ENCODE results near the gene CRACR2A.

The CRACR2A gene

DNA sequence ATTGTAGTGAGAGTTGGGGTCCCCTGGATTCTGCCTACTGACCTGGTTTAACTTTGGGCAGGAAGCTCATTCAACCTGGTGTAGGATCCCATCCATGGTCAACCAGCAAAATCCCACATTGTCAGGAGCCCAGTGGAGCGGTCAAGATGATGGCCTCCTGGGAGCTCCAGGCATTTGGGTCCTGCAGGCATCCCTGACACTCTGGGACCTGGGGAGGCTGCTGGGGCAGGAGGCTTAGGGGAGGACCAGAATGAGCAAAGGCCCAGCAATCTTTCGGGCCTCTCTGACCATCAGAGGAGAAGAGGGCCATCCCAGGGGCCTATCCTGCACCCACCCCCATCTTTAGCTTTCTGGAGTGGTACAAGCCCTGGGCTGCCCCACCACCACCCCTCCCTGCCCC, 157.9 kb downstream of the CRACR2A start:
- TF ChIP-seq, protein P1, sequence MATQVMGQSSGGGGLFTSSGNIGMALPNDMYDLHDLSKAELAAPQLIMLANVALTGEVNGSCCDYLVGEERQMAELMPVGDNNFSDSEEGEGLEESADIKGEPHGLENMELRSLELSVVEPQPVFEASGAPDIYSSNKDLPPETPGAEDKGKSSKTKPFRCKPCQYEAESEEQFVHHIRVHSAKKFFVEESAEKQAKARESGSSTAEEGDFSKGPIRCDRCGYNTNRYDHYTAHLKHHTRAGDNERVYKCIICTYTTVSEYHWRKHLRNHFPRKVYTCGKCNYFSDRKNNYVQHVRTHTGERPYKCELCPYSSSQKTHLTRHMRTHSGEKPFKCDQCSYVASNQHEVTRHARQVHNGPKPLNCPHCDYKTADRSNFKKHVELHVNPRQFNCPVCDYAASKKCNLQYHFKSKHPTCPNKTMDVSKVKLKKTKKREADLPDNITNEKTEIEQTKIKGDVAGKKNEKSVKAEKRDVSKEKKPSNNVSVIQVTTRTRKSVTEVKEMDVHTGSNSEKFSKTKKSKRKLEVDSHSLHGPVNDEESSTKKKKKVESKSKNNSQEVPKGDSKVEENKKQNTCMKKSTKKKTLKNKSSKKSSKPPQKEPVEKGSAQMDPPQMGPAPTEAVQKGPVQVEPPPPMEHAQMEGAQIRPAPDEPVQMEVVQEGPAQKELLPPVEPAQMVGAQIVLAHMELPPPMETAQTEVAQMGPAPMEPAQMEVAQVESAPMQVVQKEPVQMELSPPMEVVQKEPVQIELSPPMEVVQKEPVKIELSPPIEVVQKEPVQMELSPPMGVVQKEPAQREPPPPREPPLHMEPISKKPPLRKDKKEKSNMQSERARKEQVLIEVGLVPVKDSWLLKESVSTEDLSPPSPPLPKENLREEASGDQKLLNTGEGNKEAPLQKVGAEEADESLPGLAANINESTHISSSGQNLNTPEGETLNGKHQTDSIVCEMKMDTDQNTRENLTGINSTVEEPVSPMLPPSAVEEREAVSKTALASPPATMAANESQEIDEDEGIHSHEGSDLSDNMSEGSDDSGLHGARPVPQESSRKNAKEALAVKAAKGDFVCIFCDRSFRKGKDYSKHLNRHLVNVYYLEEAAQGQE (IDR thresholded peaks at IDR 0.05; ENCODE audit: low read depth), result no peak
- no peak for TF ChIP-seq EGR1 (IDR thresholded peaks at IDR 0.05)
- no peak for TF ChIP-seq EP300 (IDR thresholded peaks at IDR 0.05; ENCODE audit: borderline replicate concordance)
- TF ChIP-seq FOXM1 (IDR thresholded peaks at IDR 0.05; ENCODE audit: borderline replicate concordance, low read depth), result no peak
- TF ChIP-seq YY1 (IDR thresholded peaks at IDR 0.05; ENCODE audit: low read depth), result no peak
- no peak for TF ChIP-seq MAX (IDR thresholded peaks at IDR 0.05)
- no peak for TF ChIP-seq CEBPB (IDR thresholded peaks at IDR 0.05)
- no peak for TF ChIP-seq CREB1 (IDR thresholded peaks at IDR 0.05; ENCODE audit: low read depth)
- TF ChIP-seq ZBTB7A (IDR thresholded peaks at IDR 0.05; ENCODE audit: low read depth), result no peak
- no peak for TF ChIP-seq TCF12 (IDR thresholded peaks at IDR 0.05; ENCODE audit: low read depth)
- TF ChIP-seq NFIC (IDR thresholded peaks at IDR 0.05), result no peak
- no peak for TF ChIP-seq TEAD4 (IDR thresholded peaks at IDR 0.05)
- no peak for TF ChIP-seq TAF1 (IDR thresholded peaks at IDR 0.05; ENCODE audit: low read depth)

DNA sequence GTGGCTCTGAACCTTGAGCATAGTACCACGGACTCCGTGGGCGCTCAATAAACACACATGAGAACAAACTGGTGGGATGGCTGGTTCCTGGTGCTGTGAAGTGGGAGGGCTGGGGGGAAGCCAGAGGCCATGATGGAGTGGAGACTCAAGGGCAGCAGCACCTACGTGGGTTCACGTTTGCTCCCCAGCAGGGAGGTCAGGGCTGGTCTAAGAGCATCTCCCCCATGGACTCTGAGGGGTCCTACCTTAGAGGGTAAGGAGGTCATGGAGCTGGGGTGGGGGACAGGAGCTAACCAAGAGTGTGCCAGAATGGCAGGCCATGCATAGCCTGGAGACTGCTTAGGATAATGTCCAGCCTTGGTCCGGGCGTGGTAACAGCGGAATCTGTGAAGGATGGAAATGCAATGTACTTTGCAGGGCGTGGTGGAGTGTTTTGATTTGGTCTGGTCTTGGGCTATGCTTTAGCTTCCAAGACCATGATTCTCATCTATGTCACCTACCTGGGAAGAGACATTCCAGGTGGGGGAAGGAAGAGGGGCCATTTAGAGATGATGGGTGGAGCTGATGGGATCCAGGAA, 158.9 kb downstream of the CRACR2A start:
- TF ChIP-seq YY1 (IDR thresholded peaks at IDR 0.05; ENCODE audit: low read depth) (no peak), TEAD4 (IDR thresholded peaks at IDR 0.05) (no peak), CEBPB (IDR thresholded peaks at IDR 0.05) (no peak), EP300 (IDR thresholded peaks at IDR 0.05; ENCODE audit: borderline replicate concordance) (no peak), ZBTB7A (IDR thresholded peaks at IDR 0.05; ENCODE audit: low read depth) (no peak), FOXM1 (IDR thresholded peaks at IDR 0.05; ENCODE audit: borderline replicate concordance, low read depth) (no peak), TCF12 (IDR thresholded peaks at IDR 0.05; ENCODE audit: low read depth) (no peak), MAX (IDR thresholded peaks at IDR 0.05) (no peak), USF1 (IDR thresholded peaks at IDR 0.05) (no peak)
- TF ChIP-seq, protein P1 (IDR thresholded peaks at IDR 0.05; ENCODE audit: low read depth), result no peak

DNA sequence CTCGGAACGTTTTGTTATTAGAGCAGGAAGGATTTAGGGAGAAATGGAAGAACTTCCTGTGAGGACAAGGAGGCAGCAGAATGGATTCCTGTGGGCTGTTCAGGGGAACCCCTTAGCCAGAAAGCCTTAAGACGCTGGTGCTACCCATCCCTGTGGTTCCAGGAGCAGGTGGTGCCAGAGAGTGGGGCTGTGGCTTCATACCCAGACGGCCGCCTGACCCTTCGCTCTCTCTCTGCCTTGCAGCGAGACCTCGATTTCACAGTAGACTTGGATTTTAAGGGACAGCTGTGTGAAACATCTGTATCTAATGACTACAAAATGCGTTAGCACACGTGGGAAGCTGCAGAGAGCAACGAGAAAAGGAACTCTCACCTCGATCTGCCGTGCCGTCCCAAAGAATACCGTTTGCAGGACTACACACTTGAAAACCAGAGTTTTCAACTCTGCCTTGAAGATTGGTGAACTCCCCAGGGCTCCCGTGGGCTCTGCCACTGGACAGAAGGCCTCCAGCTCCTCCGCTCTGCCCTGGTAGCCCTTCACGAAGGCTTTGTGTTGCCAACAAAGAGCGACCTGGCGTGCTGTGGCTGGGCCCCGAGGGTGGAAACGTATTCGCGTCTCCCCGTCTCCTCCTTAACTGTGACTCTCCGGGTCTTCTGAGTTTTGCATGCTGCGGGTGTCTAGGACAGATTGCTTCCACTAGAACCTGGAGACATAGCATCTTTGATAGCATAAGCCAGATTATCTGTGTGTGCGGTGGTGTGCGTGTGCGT, 159.9 kb downstream of the CRACR2A start:
- TF ChIP-seq YY1 (IDR thresholded peaks at IDR 0.05; ENCODE audit: low read depth), result no peak
- no peak for TF ChIP-seq RAD21 (IDR thresholded peaks at IDR 0.05; ENCODE audit: low read depth)
- no peak for TF ChIP-seq CREB1 (IDR thresholded peaks at IDR 0.05; ENCODE audit: low read depth)
- TF ChIP-seq FOXM1 (IDR thresholded peaks at IDR 0.05; ENCODE audit: borderline replicate concordance, low read depth), result no peak
- TF ChIP-seq USF1 (IDR thresholded peaks at IDR 0.05), result no peak
- no peak for TF ChIP-seq CEBPB (IDR thresholded peaks at IDR 0.05)
- no peak for TF ChIP-seq NFIC (IDR thresholded peaks at IDR 0.05)
- no peak for TF ChIP-seq TAF1 (IDR thresholded peaks at IDR 0.05; ENCODE audit: low read depth)
- no peak for TF ChIP-seq MAX (IDR thresholded peaks at IDR 0.05)
- no peak for TF ChIP-seq EP300 (IDR thresholded peaks at IDR 0.05; ENCODE audit: borderline replicate concordance)
- TF ChIP-seq ZBTB7A (IDR thresholded peaks at IDR 0.05; ENCODE audit: low read depth), result no peak
- no peak for TF ChIP-seq TCF12 (IDR thresholded peaks at IDR 0.05; ENCODE audit: low read depth)

GRCh38 chr12:3589745-3590144, 163.2 kb downstream of the CRACR2A start:
- TF ChIP-seq CEBPB (IDR thresholded peaks at IDR 0.05) (no peak), MAX (IDR thresholded peaks at IDR 0.05) (no peak), USF1 (IDR thresholded peaks at IDR 0.05) (no peak), NFIC (IDR thresholded peaks at IDR 0.05) (no peak), TCF12 (IDR thresholded peaks at IDR 0.05; ENCODE audit: low read depth) (no peak), RAD21 (IDR thresholded peaks at IDR 0.05; ENCODE audit: low read depth) (no peak), YY1 (IDR thresholded peaks at IDR 0.05; ENCODE audit: low read depth) (no peak), FOXM1 (IDR thresholded peaks at IDR 0.05; ENCODE audit: borderline replicate concordance, low read depth) (no peak), EP300 (IDR thresholded peaks at IDR 0.05; ENCODE audit: borderline replicate concordance) (no peak), CREB1 (IDR thresholded peaks at IDR 0.05; ENCODE audit: low read depth) (no peak)
- TF ChIP-seq, protein P1 (IDR thresholded peaks at IDR 0.05; ENCODE audit: low read depth), result no peak

Data from Ishikawa (cell line).